ENCODE results near the gene TMEM38A. TPM values are rescaled to one million over a fixed set of nuclear protein-coding genes. Genes with fewer than 3 reads are reported as not detected.
A peak's percentile ranks its signal among the peaks of the same experiment; 100 is the strongest.

TMEM38A gene
- total RNA-seq, 1 donor from 2014 or later: 2.2 TPM

- H3K27ac Mint-ChIP-seq (ENCODE audit: unreplicated experiment): no peak overlapping the region
These were observed 53.9 kb downstream of the TMEM38A start for GRCh38 chr19:16714702-16715287.

GRCh38 chr19:16715611-16716010, 54.7 kb downstream of the TMEM38A start:
- H3K9ac ChIP-seq (ENCODE audit: low read length): no peak overlapping the region
- H3K4me2 ChIP-seq (ENCODE audit: low read length): no peak overlapping the region
- no peaks in the 10 kb centered on the region for H3K4me1 Mint-ChIP-seq (ENCODE audit: low read depth, unreplicated experiment)
- H3K27me3 Mint-ChIP-seq (ENCODE audit: low read depth, unreplicated experiment): peaks cover 20% of the 10 kb centered on the region
- no peaks in the 10 kb centered on the region for H3K79me2 ChIP-seq (ENCODE audit: insufficient read depth, low read length)
- H4K20me1 ChIP-seq (ENCODE audit: insufficient read depth, low read length): no peaks in the 10 kb centered on the region
- H2AFZ ChIP-seq (ENCODE audit: low read depth, low read length): no peak overlapping the region
- H3K4me1 ChIP-seq (ENCODE audit: insufficient read depth, low read length): no peaks in the 10 kb centered on the region
- no peak overlapping the region for H3K4me3 ChIP-seq (ENCODE audit: insufficient read depth, low read depth, low read length)
- no peak overlapping the region for H3K27ac ChIP-seq (ENCODE audit: low read depth, low read length)
- no peaks in the 10 kb centered on the region for H3K36me3 Mint-ChIP-seq (ENCODE audit: low read depth, unreplicated experiment)
- no peaks in the 10 kb centered on the region for H3K36me3 ChIP-seq (ENCODE audit: insufficient read depth, low read length)
- H3K9me3 ChIP-seq (ENCODE audit: insufficient read depth, low read depth, low read length): no peaks in the 10 kb centered on the region
- TF ChIP-seq CTCF (IDR thresholded peaks at IDR 0.05; ENCODE audit: insufficient read depth, low read depth, low read length) (no peak), EZH2 (IDR thresholded peaks at IDR 0.05; ENCODE audit: insufficient read depth, low read length) (no peak)
- H3K9me3 Mint-ChIP-seq (ENCODE audit: unreplicated experiment): no peaks in the 10 kb centered on the region
- H3K27ac Mint-ChIP-seq (ENCODE audit: unreplicated experiment): no peak overlapping the region
- no peaks in the 10 kb centered on the region for H3K27me3 ChIP-seq (ENCODE audit: insufficient read depth, low read length)
- no peak overlapping the region for H3K4me3 Mint-ChIP-seq (ENCODE audit: unreplicated experiment)
- no peak for FAIRE-seq
- no peak for DNase-seq (ENCODE audit: low read depth)

More at GRCh38 chr19:16714702-16715287, 53.9 kb downstream of the TMEM38A start:
- H3K9me3 ChIP-seq (ENCODE audit: insufficient read depth, low read depth, low read length): no peaks in the 10 kb centered on the region
- FAIRE-seq (no peak), DNase-seq (ENCODE audit: low read depth) (peak; percentile 8)
- H3K4me1 ChIP-seq (ENCODE audit: insufficient read depth, low read length): no peaks in the 10 kb centered on the region
- H3K4me3 Mint-ChIP-seq (ENCODE audit: unreplicated experiment): no peak overlapping the region
- H4K20me1 ChIP-seq (ENCODE audit: insufficient read depth, low read length): no peaks in the 10 kb centered on the region
- TF ChIP-seq CTCF (IDR thresholded peaks at IDR 0.05; ENCODE audit: insufficient read depth, low read depth, low read length) (peak; percentile 65), EZH2 (IDR thresholded peaks at IDR 0.05; ENCODE audit: insufficient read depth, low read length) (no peak)
- peak overlapping the region; percentile 14 for H2AFZ ChIP-seq (ENCODE audit: low read depth, low read length)
- H3K4me1 Mint-ChIP-seq (ENCODE audit: low read depth, unreplicated experiment): no peaks in the 10 kb centered on the region
- no peak overlapping the region for H3K4me3 ChIP-seq (ENCODE audit: insufficient read depth, low read depth, low read length)
- H3K36me3 Mint-ChIP-seq (ENCODE audit: low read depth, unreplicated experiment): no peaks in the 10 kb centered on the region
- no peaks in the 10 kb centered on the region for H3K27me3 ChIP-seq (ENCODE audit: insufficient read depth, low read length)
- no peak overlapping the region for H3K4me2 ChIP-seq (ENCODE audit: low read length)
- peaks cover 21% of the 10 kb centered on the region for H3K27me3 Mint-ChIP-seq (ENCODE audit: low read depth, unreplicated experiment)
- H3K9me3 Mint-ChIP-seq (ENCODE audit: unreplicated experiment): no peaks in the 10 kb centered on the region
- no peaks in the 10 kb centered on the region for H3K36me3 ChIP-seq (ENCODE audit: insufficient read depth, low read length)
- H3K27ac ChIP-seq (ENCODE audit: low read depth, low read length): no peak overlapping the region
- no peak overlapping the region for H3K9ac ChIP-seq (ENCODE audit: low read length)
- no peaks in the 10 kb centered on the region for H3K79me2 ChIP-seq (ENCODE audit: insufficient read depth, low read length)

- H3K9ac ChIP-seq (ENCODE audit: low read length): no peak overlapping the region
- H3K9me3 ChIP-seq (ENCODE audit: insufficient read depth, low read depth, low read length): no peaks in the 10 kb centered on the region
- FAIRE-seq (no peak), DNase-seq (ENCODE audit: low read depth) (no peak)
- Mint-ChIP-seq H3K36me3 (ENCODE audit: low read depth, unreplicated experiment) (no peaks in the 10 kb centered on the region), H3K9me3 (ENCODE audit: unreplicated experiment) (peaks cover 5% of the 10 kb centered on the region), H3K4me1 (ENCODE audit: low read depth, unreplicated experiment) (no peaks in the 10 kb centered on the region), H3K4me3 (ENCODE audit: unreplicated experiment) (no peak overlapping the region), H3K27ac (ENCODE audit: unreplicated experiment) (no peak overlapping the region), H3K27me3 (ENCODE audit: low read depth, unreplicated experiment) (peaks cover 5% of the 10 kb centered on the region)
- H4K20me1 ChIP-seq (ENCODE audit: insufficient read depth, low read length): no peaks in the 10 kb centered on the region
- no peak for TF ChIP-seq EZH2 (IDR thresholded peaks at IDR 0.05; ENCODE audit: insufficient read depth, low read length)
- TF ChIP-seq CTCF (IDR thresholded peaks at IDR 0.05; ENCODE audit: insufficient read depth, low read depth, low read length): no peak
- no peak overlapping the region for H3K4me3 ChIP-seq (ENCODE audit: insufficient read depth, low read depth, low read length)
- H3K4me2 ChIP-seq (ENCODE audit: low read length): no peak overlapping the region
- H3K4me1 ChIP-seq (ENCODE audit: insufficient read depth, low read length): no peaks in the 10 kb centered on the region
- no peaks in the 10 kb centered on the region for H3K79me2 ChIP-seq (ENCODE audit: insufficient read depth, low read length)
- no peak overlapping the region for H3K27ac ChIP-seq (ENCODE audit: low read depth, low read length)
- no peak overlapping the region for H2AFZ ChIP-seq (ENCODE audit: low read depth, low read length)
- no peaks in the 10 kb centered on the region for H3K36me3 ChIP-seq (ENCODE audit: insufficient read depth, low read length)
- no peaks in the 10 kb centered on the region for H3K27me3 ChIP-seq (ENCODE audit: insufficient read depth, low read length)
These were observed 60.1 kb downstream of the TMEM38A start for GRCh38 chr19:16721051-16721450.
